Measurements from ENCODE around the gene MX1.

DNA sequence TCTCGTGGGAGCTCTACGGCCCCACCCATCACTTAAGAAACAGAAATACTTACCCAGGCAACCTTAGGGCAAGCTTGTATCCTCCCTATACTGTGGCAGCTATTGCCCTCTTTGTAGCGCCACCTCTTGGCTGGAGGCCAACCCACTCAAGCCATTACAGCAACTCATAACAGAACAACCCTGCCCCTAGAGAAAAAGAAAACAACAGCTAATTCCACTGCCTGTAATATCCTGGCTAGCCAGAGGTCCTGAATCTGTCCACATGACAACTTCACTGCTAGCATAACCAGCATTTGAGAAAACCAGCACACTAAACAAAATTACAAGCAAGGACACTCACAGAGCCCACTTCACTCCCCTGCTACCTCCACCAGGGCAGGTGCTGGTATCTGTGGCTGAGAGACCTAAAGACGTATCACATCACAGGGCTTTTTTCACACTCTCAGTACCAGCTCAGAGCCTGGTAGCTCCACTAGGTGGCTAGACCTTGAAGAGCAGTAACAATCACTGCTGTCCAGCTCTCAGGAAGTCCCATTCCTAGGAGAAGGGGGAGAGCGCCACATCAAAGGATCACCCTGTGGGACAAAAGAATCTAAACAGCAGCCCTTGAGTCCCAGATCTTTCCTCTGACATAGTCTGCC lies 14.5 kb upstream of the MX1 start:
- TF ChIP-seq, protein P1, sequence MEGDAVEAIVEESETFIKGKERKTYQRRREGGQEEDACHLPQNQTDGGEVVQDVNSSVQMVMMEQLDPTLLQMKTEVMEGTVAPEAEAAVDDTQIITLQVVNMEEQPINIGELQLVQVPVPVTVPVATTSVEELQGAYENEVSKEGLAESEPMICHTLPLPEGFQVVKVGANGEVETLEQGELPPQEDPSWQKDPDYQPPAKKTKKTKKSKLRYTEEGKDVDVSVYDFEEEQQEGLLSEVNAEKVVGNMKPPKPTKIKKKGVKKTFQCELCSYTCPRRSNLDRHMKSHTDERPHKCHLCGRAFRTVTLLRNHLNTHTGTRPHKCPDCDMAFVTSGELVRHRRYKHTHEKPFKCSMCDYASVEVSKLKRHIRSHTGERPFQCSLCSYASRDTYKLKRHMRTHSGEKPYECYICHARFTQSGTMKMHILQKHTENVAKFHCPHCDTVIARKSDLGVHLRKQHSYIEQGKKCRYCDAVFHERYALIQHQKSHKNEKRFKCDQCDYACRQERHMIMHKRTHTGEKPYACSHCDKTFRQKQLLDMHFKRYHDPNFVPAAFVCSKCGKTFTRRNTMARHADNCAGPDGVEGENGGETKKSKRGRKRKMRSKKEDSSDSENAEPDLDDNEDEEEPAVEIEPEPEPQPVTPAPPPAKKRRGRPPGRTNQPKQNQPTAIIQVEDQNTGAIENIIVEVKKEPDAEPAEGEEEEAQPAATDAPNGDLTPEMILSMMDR (IDR thresholded peaks at IDR 0.05; ENCODE audit: low read depth, low read length, missing input control) = peak; percentile 1
- no peak for TF ChIP-seq YY1 (IDR thresholded peaks at IDR 0.05)
- TF ChIP-seq, protein P2, sequence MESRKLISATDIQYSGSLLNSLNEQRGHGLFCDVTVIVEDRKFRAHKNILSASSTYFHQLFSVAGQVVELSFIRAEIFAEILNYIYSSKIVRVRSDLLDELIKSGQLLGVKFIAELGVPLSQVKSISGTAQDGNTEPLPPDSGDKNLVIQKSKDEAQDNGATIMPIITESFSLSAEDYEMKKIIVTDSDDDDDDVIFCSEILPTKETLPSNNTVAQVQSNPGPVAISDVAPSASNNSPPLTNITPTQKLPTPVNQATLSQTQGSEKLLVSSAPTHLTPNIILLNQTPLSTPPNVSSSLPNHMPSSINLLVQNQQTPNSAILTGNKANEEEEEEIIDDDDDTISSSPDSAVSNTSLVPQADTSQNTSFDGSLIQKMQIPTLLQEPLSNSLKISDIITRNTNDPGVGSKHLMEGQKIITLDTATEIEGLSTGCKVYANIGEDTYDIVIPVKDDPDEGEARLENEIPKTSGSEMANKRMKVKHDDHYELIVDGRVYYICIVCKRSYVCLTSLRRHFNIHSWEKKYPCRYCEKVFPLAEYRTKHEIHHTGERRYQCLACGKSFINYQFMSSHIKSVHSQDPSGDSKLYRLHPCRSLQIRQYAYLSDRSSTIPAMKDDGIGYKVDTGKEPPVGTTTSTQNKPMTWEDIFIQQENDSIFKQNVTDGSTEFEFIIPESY (IDR thresholded peaks at IDR 0.05) = no peak
- no peak for TF ChIP-seq SP1 (IDR thresholded peaks at IDR 0.05)
- TF ChIP-seq, protein P3, sequence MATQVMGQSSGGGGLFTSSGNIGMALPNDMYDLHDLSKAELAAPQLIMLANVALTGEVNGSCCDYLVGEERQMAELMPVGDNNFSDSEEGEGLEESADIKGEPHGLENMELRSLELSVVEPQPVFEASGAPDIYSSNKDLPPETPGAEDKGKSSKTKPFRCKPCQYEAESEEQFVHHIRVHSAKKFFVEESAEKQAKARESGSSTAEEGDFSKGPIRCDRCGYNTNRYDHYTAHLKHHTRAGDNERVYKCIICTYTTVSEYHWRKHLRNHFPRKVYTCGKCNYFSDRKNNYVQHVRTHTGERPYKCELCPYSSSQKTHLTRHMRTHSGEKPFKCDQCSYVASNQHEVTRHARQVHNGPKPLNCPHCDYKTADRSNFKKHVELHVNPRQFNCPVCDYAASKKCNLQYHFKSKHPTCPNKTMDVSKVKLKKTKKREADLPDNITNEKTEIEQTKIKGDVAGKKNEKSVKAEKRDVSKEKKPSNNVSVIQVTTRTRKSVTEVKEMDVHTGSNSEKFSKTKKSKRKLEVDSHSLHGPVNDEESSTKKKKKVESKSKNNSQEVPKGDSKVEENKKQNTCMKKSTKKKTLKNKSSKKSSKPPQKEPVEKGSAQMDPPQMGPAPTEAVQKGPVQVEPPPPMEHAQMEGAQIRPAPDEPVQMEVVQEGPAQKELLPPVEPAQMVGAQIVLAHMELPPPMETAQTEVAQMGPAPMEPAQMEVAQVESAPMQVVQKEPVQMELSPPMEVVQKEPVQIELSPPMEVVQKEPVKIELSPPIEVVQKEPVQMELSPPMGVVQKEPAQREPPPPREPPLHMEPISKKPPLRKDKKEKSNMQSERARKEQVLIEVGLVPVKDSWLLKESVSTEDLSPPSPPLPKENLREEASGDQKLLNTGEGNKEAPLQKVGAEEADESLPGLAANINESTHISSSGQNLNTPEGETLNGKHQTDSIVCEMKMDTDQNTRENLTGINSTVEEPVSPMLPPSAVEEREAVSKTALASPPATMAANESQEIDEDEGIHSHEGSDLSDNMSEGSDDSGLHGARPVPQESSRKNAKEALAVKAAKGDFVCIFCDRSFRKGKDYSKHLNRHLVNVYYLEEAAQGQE (IDR thresholded peaks at IDR 0.05) = no peak
- no peak for TF ChIP-seq NR2F2 (IDR thresholded peaks at IDR 0.05)
